ENCODE data around the gene DPP6. TPM values are rescaled to one million over a fixed set of nuclear protein-coding genes. Genes with fewer than 3 reads are reported as not detected.

The DPP6 gene
- total RNA-seq, 1 experiment from 2014 or later, result not detected

GRCh38 chr7:154530136-154530535 is 477.9 kb downstream of the DPP6 start:
- H3F3A ChIP-seq (ENCODE audit: insufficient read depth, low read depth), result no peaks in the 10 kb centered on the region
- H3K4me3 ChIP-seq, result no peak overlapping the region
- no peak overlapping the region for H3K27ac ChIP-seq
- ChIA-PET POLR2A (ENCODE audit: unreplicated experiment) (no interaction called here), CTCF (interaction anchor here (0.7 kb wide), 1 partner anchor 1561 kb away, joined by 4 read pairs; no protein-coding TSS in a partner anchor)
- DNase-seq, result no peak
- no peak overlapping the region for H2AFZ ChIP-seq
- intact Hi-C loops (cut with micrococcal nuclease; ENCODE audit: unreplicated experiment), result no loop called here
- H3K27me3 ChIP-seq (ENCODE audit: insufficient read depth, low read depth), result 0 out of 2 replicates have a peak, but pooled peaks cover 5% of the 10 kb centered on the region
- H3K4me1 ChIP-seq (replicated peaks; ENCODE audit: insufficient read depth), result peaks cover 6% of the 10 kb centered on the region; the same call in 1 of the 2 replicates
- no peaks in the 10 kb centered on the region for H4K20me1 ChIP-seq (ENCODE audit: insufficient read depth)
- H3K9me3 ChIP-seq (ENCODE audit: insufficient read depth, low read depth), result no peaks in the 10 kb centered on the region
- H3K36me3 ChIP-seq (ENCODE audit: low read depth), result no peaks in the 10 kb centered on the region
- TF ChIP-seq EZH2 (IDR thresholded peaks at IDR 0.05; ENCODE audit: low read depth) (no peak), CTCF (conservative IDR thresholded peaks at IDR 0.05) (no peak)
- no peaks in the 10 kb centered on the region for H3K79me2 ChIP-seq (ENCODE audit: low read depth)
- BruUV-seq (replicated peaks), result no TSS peak
- no peak overlapping the region for H3K4me2 ChIP-seq
- no peaks in the 10 kb centered on the region for H3K9me2 ChIP-seq (ENCODE audit: insufficient read depth)

- Histone ChIP-seq H3K4me2 (no peak overlapping the region), H3K9me2 (ENCODE audit: insufficient read depth) (no peaks in the 10 kb centered on the region), H2AFZ (no peak overlapping the region), H4K20me1 (ENCODE audit: insufficient read depth) (no peaks in the 10 kb centered on the region), H3F3A (ENCODE audit: insufficient read depth, low read depth) (no peaks in the 10 kb centered on the region), H3K36me3 (ENCODE audit: low read depth) (no peaks in the 10 kb centered on the region), H3K27ac (no peak overlapping the region), H3K9me3 (ENCODE audit: insufficient read depth, low read depth) (no peaks in the 10 kb centered on the region), H3K4me3 (no peak overlapping the region), H3K4me1 (replicated peaks; ENCODE audit: insufficient read depth) (peaks cover 6% of the 10 kb centered on the region; the same call in 1 of the 2 replicates), H3K79me2 (ENCODE audit: low read depth) (no peaks in the 10 kb centered on the region), H3K27me3 (ENCODE audit: insufficient read depth, low read depth) (no peaks in the 10 kb centered on the region)
- ChIA-PET CTCF (no interaction called here), POLR2A (ENCODE audit: unreplicated experiment) (no interaction called here)
- intact Hi-C loops (cut with micrococcal nuclease; ENCODE audit: unreplicated experiment), result no loop called here
- peak in 1 of 2 experiments; percentile 70 for DNase-seq
- TF ChIP-seq EZH2 (IDR thresholded peaks at IDR 0.05; ENCODE audit: low read depth), result no peak
- no peak for TF ChIP-seq CTCF (conservative IDR thresholded peaks at IDR 0.05)
- BruUV-seq (replicated peaks), result no TSS peak
Observed at GRCh38 chr7:154532771-154533170, 480.6 kb downstream of the DPP6 start.

GRCh38 chr7:154540596-154540995 is 488.4 kb downstream of the DPP6 start:
- peaks cover 12% of the 10 kb centered on the region; the same call in 1 of the 2 replicates for H3K27me3 ChIP-seq (ENCODE audit: insufficient read depth, low read depth)
- no peak overlapping the region for H2AFZ ChIP-seq
- no peak for DNase-seq
- intact Hi-C loops (cut with micrococcal nuclease; ENCODE audit: unreplicated experiment), result no loop called here
- TF ChIP-seq CTCF (conservative IDR thresholded peaks at IDR 0.05) (no peak), EZH2 (IDR thresholded peaks at IDR 0.05; ENCODE audit: low read depth) (no peak)
- H3K4me3 ChIP-seq, result no peak overlapping the region
- ChIA-PET POLR2A (ENCODE audit: unreplicated experiment) (no interaction called here), CTCF (no interaction called here)
- no peaks in the 10 kb centered on the region for H3F3A ChIP-seq (ENCODE audit: insufficient read depth, low read depth)
- no peak overlapping the region for H3K27ac ChIP-seq
- BruUV-seq (replicated peaks), result no TSS peak
- no peaks in the 10 kb centered on the region for H3K79me2 ChIP-seq (ENCODE audit: low read depth)
- no peaks in the 10 kb centered on the region for H4K20me1 ChIP-seq (ENCODE audit: insufficient read depth)
- no peaks in the 10 kb centered on the region for H3K9me3 ChIP-seq (ENCODE audit: insufficient read depth, low read depth)
- no peaks in the 10 kb centered on the region for H3K9me2 ChIP-seq (ENCODE audit: insufficient read depth)
- no peak overlapping the region for H3K4me2 ChIP-seq
- H3K4me1 ChIP-seq (replicated peaks; ENCODE audit: insufficient read depth), result no peaks in the 10 kb centered on the region
- no peaks in the 10 kb centered on the region for H3K36me3 ChIP-seq (ENCODE audit: low read depth)
